Measurements from ENCODE around the gene RSKR.
"Not testable (repeated sequence)": the region's sequence is repeated elsewhere in the genome, so short reads cannot be mapped to it uniquely, and the experiment has no call there.

RSKR gene

DNA sequence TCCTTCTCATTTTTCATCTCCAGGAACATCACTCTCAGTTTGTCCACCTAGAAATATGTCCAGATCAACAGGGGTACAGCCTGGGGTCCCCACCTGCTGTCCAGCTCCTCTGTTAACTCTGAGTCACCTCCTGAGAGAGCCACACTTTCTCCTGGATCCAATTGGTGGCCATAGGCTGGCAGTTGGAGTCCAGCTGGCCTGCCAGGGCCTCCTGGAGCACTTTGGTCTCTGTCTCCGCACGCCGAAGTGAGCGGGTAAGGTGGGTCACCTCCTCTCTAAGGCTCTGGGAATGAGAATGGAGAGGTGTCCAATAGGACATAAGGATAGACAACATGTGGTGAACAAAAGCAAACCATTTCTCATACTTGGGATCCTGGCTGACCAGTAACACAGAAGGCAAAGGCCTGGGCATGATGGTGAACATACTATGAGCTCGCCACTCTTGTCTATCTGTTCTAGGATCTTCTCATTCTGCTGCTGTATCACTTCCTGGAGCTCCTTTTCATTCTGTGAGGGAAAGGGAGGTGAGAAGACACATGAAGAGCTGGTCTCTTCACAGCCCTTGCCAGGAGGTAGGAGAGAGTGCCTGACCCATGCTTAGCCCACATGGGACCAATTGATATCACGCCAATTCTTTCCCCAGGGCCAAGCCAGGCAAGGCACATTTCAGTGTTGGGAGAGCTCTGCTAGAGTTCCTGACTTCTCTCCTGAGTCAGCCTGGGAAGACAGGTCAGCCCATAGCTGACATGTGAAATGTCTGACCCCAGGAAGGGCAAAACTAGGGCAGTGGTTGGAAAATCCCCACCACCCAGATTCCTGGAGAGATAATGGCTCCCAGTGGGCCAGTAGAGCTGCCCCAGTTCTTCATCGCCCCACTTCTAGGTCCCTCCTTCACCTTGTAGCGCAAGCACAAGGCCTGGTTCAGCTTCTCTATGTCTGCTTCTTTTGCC lies 35.5 kb downstream of the RSKR start:
- DNase-seq (ENCODE audit: low spot score): no peak

DNA sequence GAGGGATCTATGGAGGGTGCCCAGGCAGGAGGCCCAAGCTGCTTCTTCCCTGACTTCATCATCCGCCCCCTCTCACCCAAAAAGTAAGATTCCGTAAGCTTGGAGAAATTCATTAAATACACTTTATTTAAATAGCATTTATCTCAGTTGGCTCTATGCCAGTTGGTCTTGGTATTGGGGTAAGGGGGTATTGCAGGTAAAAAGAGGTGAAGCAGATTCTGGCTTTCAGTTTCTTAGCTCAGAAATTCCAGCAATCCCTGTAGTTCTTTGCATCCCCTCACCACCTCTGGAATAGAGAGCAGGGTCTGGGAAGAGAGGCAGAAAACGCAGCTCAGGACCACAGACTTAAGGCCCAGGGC lies 36.5 kb downstream of the RSKR start:
- DNase-seq (ENCODE audit: low spot score): no peak

DNA sequence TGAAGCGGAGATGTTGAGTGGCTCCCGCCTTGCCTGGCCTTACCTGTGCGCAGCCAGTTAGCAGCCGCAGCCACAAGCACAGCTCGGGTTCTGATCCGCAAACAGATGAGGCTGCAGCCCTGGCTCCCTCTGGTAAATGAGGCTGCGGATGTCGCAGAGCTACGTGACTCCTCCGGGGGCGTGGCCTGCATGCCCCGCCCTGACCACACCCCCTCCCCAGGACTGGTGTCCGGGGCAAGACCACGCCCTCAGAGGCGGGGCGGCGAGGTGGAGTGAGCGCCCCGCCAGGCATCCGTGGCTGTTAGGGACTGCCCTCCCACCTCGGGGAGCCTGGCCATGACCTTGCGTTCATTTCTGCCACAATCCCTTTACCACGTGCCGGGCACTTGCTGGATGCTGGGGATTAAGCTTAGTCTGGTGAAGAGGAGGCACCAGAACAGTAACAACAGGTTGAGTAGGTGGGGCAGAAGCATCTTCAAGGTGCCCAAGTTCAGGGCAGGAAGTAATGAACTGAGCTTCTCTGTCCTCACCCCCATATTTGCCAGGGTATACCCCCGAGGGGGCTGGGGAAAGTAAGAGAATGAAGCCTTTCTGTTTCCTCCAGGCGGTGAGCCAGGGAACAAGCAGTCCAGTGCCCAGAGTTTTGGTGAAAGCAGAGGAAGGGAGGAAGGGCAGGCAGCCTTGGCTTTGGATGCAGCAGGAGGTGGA lies 37.1 kb downstream of the RSKR start, which contains the start of gene ALDOC:
Gene ALDOC, minus strand, starts transcription at position 138 of the 708 bp plus-strand sequence. CDS start 1,363 bp downstream, outside the sequence.
- peak; percentile 98 for DNase-seq (ENCODE audit: low spot score)

DNA sequence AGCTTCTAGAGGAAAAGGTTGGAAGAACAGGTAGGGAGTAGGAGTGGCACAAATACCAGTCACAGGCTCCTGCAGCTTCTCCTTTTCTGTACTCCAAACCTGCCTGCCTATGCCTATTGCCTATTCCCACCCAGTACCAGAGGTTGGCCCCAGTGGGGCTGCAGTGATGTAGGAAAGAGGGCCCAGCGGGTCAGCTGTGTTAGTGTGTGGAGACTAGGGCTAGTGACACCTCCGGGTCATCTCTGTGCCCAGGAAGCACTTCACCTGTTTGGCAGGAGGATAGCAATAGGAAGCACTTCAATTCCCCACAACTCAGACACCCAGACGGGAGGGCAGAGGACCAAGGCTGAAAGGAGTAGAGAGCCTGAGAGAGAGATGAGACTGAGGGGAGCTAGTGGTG lies 38.0 kb downstream of the RSKR start:
- DNase-seq (ENCODE audit: low spot score): not testable (repeated sequence)

DNA sequence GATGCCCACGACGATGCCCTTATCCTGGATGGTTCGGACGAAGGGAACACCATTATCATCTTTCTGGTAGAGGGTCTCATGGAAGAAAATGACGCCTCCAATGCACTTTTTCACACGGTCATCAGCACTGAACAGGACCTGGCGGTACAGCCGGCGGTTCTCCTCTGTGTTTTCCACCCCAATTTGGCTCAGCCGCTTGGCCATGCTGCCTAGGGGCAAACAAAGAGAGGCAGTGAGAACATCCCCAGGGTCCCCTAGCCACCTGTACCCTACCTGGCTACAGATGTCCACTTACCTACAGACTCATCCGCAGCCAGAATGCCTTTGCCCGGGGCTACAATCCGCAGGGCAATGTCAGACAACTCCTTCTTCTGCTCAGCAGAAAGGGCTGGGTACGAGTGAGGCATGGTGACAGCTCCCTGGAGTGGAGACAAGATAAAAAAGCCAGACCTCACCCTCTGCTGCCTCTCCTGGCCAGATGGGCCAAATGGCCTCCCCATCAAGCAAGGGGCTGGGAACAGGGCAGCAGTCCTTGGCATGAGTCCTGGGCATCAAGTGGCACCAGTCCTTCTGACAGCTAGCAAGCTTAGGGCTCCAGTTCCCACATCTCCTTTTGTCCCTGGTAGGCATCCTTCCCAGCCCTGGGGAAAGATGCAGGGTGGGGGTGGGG lies 38.7 kb downstream of the RSKR start:
- no peak for DNase-seq (ENCODE audit: low spot score)

DNA sequence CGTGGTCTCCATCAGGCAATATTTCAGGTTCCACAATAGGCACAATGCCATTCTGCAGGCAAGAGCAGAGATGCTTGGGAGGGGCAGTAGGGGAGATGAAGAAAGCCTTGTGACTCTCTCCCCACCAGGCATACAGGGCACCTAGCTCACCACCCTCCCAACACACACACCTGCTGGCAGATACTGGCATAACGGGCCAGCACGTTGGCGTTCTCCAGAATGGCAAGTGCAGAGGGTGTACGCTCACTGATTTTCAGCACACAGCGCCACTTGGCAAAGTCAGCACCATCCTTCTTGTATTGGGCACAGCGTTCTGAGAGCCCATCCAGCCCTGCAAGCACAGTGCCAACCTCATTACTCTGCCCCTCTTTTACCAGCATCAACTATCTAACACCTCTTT lies 39.5 kb downstream of the RSKR start:
- DNase-seq (ENCODE audit: low spot score): no peak

DNA sequence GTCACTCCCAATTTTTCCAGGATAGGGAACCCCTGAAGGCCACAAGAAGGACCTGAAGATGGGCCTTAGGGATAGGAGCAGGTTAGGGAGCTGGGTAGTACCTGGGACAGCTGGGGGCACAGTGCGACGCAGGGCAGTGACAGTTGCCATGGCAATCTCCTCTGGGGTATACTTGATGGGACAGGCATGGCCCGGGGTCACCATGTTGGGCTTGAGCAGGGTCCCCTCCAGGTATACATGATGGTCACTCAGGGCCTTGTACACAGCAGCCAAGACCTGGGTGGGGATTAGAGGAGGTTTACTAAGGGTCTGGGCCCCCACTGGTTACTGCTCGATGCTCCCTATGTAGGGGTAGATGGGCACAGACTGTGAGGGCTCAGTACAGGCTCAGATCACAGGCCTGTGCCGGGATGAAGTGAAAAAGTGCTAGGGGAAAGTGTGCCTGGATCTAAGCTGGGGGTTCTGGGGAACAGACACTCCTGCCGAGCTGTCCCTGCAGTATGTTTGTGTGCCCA lies 40.0 kb downstream of the RSKR start:
- DNase-seq (ENCODE audit: low spot score): no peak

DNA sequence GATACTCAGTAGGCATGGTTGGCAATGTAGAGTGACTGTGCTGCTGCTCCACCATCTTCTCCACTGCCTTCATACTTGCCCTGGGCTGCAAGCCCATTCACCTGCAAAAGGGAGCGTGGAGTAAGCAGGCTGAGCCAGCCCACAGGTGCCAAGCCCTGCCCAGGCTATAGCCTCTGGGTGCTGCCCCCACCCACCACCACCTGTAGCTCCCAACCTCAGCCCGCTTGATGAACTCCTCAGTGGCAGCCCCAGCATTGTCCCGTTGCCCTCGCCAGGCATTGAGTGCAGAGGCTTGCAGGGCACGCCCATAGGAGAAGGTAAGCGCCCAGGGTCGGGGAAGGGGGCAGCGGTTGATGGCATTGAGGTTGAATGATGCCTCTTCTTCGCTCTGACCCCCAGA lies 40.5 kb downstream of the RSKR start:
- DNase-seq (ENCODE audit: low spot score): no peak

DNA sequence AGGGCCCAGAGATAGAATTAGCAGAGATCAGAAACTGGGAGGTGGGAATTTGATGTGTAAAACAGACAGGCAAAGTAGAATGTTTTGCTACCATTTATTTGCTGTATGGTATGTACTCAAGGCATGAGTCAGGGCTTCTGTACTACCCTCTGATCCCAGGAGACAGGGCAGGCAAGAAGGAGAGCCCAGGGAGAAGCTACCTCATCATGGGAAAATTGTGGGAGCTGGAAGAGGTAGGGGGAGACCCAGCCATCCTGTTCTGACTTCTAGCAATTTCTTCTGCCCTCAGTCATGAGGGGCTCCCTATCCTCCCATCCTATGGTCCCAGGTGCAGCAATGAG lies 41.0 kb downstream of the RSKR start:
- no peak for DNase-seq (ENCODE audit: low spot score)

DNA sequence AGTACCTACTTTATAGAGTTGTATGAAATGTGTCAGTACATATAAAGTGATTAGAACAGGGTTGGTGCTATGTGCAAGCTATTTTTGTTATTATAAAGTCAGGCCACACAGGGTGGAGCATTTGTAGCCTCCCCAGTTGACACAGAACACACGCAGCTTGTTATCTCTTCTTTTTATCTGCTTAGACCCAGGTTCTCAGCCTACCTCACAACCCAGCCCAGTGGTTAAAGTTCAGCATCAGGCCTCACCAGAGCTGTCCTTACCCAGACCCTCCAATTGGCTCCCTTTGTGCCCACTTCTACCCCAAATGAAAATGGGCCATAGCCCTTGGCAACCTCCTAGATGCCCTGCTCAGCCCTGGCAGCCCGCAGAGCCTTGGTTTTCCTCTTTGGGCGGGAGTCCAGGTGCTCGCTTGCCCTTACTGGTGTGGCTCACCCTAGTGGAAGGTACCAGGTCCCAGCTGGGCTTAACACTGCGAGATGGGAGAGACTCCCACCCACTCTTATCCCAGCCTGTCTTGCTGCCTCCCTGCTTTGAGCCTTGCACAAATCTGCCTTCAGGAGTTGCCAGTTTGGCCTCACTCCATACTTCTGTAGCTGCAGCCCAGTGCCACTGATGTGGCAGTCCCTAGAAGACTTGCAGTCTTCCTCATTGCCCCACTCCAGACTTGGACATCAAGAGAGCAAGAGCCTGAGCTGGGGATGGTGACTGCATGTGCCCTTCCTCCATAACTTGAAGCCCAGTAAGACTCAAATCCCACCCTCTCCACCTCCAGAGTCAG lies 41.5 kb downstream of the RSKR start:
- DNase-seq (ENCODE audit: low spot score): no peak

DNA sequence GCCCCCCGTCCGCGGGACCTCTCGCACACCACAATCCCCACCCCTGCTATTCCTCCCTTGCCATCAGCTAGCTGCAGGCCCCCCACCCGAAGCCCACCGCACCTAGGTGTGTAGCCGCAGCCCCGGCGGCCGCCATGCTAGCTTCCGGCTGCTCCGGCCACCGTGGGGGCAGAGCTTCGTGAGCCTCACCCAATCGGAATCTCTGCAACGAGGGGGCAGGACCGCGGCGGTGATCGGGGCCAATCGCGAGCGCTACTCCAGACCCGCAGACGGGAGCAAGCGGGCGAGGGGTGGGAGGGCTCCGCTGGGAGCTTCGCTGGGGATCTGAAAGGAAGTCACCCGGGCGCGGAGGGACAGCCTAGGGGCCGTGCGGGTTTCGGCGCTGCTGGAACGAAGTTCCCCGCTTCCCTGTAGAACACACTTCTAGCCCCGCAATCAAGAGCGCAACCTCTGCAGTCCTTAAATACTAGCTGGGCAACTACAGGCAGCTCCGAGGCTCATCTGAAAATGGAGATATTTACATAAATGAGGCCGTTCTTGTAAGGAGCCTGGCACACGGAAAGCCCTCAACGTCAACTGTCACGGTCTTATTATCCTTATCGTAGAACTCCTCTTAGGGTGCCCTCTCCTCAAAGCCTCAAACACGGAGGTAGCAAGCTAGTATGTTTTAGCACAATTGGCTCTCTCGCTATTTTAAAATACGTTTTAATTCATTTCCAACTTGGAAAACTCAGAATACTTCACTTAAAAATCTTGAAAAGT lies 42.4 kb downstream of the RSKR start, which contains the start of gene PIGS:
Gene PIGS, minus strand, starts transcription at position 164 of the 762 bp plus-strand sequence. Its CDS starts 28 bp downstream, at position 136.
- DNase-seq (ENCODE audit: low spot score): peak; percentile 99

DNA sequence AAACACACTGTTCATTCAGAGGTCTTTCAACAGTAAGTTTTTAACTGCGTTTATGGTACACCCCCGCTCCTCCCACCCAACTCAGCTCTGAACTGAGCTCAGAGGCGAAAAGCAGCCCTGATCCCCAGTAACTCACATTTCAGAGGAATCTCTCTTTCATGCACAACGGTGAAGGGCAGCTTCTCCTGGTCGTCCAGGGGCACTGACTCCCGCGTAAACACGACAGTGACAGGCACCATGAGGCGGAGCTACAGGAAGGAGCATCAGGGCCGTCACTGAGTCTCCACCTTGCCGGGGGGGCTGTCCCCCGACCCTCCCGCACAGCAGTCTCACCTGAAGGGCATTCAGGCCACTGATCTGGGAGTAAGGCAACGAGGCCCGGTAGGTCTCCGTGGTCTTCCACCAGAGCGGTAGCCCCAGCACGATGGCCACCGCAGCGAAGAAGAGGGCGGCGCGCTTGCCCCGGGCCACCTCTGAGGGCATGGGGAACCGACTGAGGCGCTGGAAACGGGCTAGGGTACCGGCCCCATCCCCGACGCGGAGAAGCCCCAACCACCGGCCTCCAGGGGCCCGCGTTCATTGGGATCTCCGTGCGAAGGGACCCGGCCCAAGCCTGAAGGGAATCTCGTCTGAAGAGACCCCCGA lies 43.1 kb downstream of the RSKR start:
- peak; percentile 42 for DNase-seq (ENCODE audit: low spot score)

DNA sequence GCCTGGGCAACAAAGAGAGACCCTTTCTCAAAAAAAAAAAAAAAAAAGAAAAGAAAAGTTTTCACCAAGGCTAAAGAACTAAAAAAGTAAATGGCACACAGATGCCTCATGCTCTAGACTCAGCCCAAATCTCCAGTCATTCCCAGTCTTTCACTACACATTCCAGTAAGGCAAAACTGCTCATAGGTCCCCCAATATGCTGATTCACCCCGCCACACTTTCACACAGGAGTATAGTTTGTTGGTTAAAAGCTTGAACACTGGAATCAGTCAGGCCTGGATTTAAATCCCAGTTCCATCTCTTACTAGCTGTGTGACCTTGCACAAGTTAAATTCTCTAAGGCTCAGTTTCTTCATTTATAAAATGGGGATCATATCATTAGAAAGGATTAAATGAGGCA lies 44.5 kb downstream of the RSKR start:
- DNase-seq (ENCODE audit: low spot score): no peak

DNA sequence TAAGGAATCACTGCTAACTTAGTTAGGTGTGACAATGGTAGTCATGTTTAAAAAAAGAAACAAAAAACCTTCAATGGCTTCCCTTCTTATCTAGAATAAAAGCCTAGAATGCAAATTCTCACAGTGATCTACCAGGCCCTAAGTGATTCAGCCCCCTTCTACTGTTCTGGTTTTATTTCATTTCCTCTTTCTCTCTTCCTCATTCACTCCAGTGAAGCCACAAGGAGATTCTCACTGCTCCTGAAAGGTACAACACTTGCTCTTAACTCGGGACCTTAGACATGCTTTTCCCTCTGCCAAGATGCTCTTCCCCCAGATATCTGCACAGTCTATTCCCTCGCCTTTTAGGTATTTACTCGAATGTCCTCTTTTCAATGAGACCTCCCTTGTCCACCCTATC lies 46.4 kb downstream of the RSKR start:
- no peak for DNase-seq (ENCODE audit: low spot score)

DNA sequence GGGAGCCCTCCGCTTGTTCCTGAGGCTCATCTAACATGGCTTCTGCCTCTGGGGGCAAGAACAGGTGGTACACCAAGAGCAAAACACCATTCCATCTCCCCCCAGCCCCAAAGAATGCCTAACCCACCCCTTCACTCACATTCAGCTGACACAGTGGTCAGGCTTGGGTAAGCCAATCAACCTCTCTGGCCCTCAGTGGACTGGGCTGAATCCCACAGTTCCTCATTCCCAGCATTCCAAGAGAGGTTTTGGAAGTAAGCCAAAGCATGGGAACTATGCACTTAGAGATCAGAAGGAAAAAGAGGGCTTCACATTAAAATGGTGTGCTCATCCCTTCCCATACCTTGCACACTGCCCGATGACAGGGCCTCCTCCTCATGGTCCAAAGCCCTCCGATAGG lies 50.5 kb downstream of the RSKR start:
- DNase-seq (ENCODE audit: low spot score): peak; percentile 53
